Upper lobe of left lung (tissue), 6 donors: ENCODE results near the gene TECPR1. TPM values are rescaled to one million over a fixed set of nuclear protein-coding genes. Genes with fewer than 3 reads are reported as not detected.
A peak's percentile ranks its signal among the peaks of the same experiment; 100 is the strongest.

Source experiments
- ATAC-seq, 2 donors: fragments of 200-7000 bp; cut with Tn5 transposase; one replicate each; pipeline ENCODE4 v1.9.1; 2022; ENCODE audit warnings: mild to moderate bottlenecking in 2 of 2, moderate library complexity in 2 of 2; ENCODE audit not compliant: low FRiP score in 2 of 2
- DNase-seq, 2 donors: peaks; one replicate each; pipeline ENCODE4 v3.0.0-alpha.2; 2019 to 2020
- H3K27ac ChIP-seq, 4 donors: fragments of 200-600 bp; sonication (generic); one replicate each; pipeline ENCODE4 v1.5.1; 2016 to 2019
- H3K27me3 ChIP-seq, 4 donors: fragments of 200-600 bp; sonication (generic); one replicate each; pipeline ENCODE4 v1.5.1; 2017 to 2019
- H3K36me3 ChIP-seq, 4 donors: fragments of 200-600 bp; sonication (generic); one replicate each; pipeline ENCODE4 v1.5.1; 2016 to 2019
- H3K4me1 ChIP-seq, 4 donors: fragments of 200-600 bp; sonication (generic); one replicate each; pipeline ENCODE4 v1.5.1; 2018 to 2019
- H3K4me3 ChIP-seq, 4 donors: fragments of 200-600 bp; sonication (generic); one replicate each; pipeline ENCODE4 v1.5.1; 2017 to 2019; ENCODE audit warnings: mild to moderate bottlenecking in 2 of 4, moderate library complexity in 1 of 4
- H3K9me3 ChIP-seq, 4 donors: fragments of 200-600 bp; sonication (generic); one replicate each; pipeline ENCODE4 v1.5.1; 2018 to 2019
- CTCF ChIP-seq, 6 experiments: fragments of 450-650 bp in 4 of 6; fragments of 200-600 bp in 2 of 6; sonication (generic) in 2 of 6; IDR thresholded peaks; one replicate each; pipeline ENCODE4 v1.5.1; 2016 to 2019; ENCODE audit warnings: antibody characterized with exemption in 6 of 6
- EP300 ChIP-seq, 4 donors: sonication (generic); formaldehyde crosslinking; IDR thresholded peaks; one replicate each; pipeline ENCODE4 v1.5.1; 2017; ENCODE audit warnings: antibody characterized with exemption in 4 of 4, control low read depth in 2 of 4
- POLR2A ChIP-seq, 4 donors: fragments of 450-650 bp; IDR thresholded peaks; one replicate each; pipeline ENCODE4 v1.5.1; 2016 to 2017; ENCODE audit warnings: antibody characterized with exemption in 4 of 4, mild to moderate bottlenecking in 2 of 4
- POLR2AphosphoS5 ChIP-seq, 2 donors: sonication (generic); formaldehyde crosslinking; IDR thresholded peaks; one replicate each; pipeline ENCODE4 v1.5.1; 2017; ENCODE audit warnings: antibody characterized with exemption in 2 of 2
- WGBS, 2 donors: methylation state at CpG; one replicate each; pipeline ENCODE4 v1.1.5; 2017 to 2018; 5-methylcytosine and 5-hydroxymethylcytosine counted together
- total RNA-seq, 6 donors: library from RNA; depleted of rRNA in 4 of 6; stranded (reverse); fragments of >200 nt in 4 of 6; gene quantifications; one replicate each; pipeline versions ENCODE4 v1.1.0 to v1.2.1, GENCODE V29; 2016 to 2021
- donor health status: DM: no; HTN: no; CAD: no; lungs with moderate emphysema.
- donor health status: DM: no; HTN: yes; CAD: no; lungs with severe emphysema.

TECPR1 gene
- total RNA-seq, 6 donors from 2014 or later = 16.6 to 101 (median 55.0) TPM

- no peak for ATAC-seq
- no peak overlapping the region for H3K27ac ChIP-seq
- H3K4me3 ChIP-seq = no peak overlapping the region
- H3K36me3 ChIP-seq = peaks cover 0 to 15% (median 4%) of the 10 kb centered on the region in 4 donors
- no peaks in the 10 kb centered on the region for H3K9me3 ChIP-seq
- no peak for DNase-seq
- WGBS, 2 donors = 81 to 87% methylated on average over 7 of the region's 7 CpGs
- no peak for TF ChIP-seq EP300 (IDR thresholded peaks at IDR 0.05)
- TF ChIP-seq POLR2A (IDR thresholded peaks at IDR 0.05) = no peak
- no peak for TF ChIP-seq CTCF (IDR thresholded peaks at IDR 0.05)
- TF ChIP-seq POLR2AphosphoS5 (IDR thresholded peaks at IDR 0.05) = no peak
- H3K4me1 ChIP-seq = no peaks in the 10 kb centered on the region
- H3K27me3 ChIP-seq = no peaks in the 10 kb centered on the region
Measured at GRCh38 chr7:98185101-98185500, 66.9 kb downstream of the TECPR1 start.

GRCh38 chr7:98180751-98181150 lies 71.3 kb downstream of the TECPR1 start:
- Histone ChIP-seq H3K4me3 (no peak overlapping the region), H3K36me3 (peaks cover 0 to 10% (median 0%) of the 10 kb centered on the region in 4 donors), H3K9me3 (no peaks in the 10 kb centered on the region), H3K27me3 (no peaks in the 10 kb centered on the region), H3K4me1 (peaks cover 0 to 14% (median 8%) of the 10 kb centered on the region in 4 donors), H3K27ac (no peak overlapping the region)
- DNase-seq = no peak
- ATAC-seq = no peak
- TF ChIP-seq POLR2A (IDR thresholded peaks at IDR 0.05) (no peak), CTCF (IDR thresholded peaks at IDR 0.05) (no peak), EP300 (IDR thresholded peaks at IDR 0.05) (no peak), POLR2AphosphoS5 (IDR thresholded peaks at IDR 0.05) (no peak)
- WGBS, 2 donors = 77 to 87% methylated on average over 8 of the region's 8 CpGs

- Histone ChIP-seq H3K4me3 (no peak overlapping the region), H3K27ac (peak overlapping the region; percentile 41 to 68 (median 61)), H3K36me3 (peaks cover 0 to 22% (median 0%) of the 10 kb centered on the region in 4 donors), H3K4me1 (peaks cover 0 to 19% (median 8%) of the 10 kb centered on the region in 4 donors), H3K9me3 (no peaks in the 10 kb centered on the region), H3K27me3 (no peaks in the 10 kb centered on the region)
- DNase-seq (no peak), ATAC-seq (peak in 1 of 2 donors; percentile 66)
- TF ChIP-seq POLR2AphosphoS5 (IDR thresholded peaks at IDR 0.05) (no peak), CTCF (IDR thresholded peaks at IDR 0.05) (no peak), POLR2A (IDR thresholded peaks at IDR 0.05) (no peak), EP300 (IDR thresholded peaks at IDR 0.05) (no peak)
- 76 to 77% methylated on average over 10 of the region's 10 CpGs for WGBS, 2 donors
Measured at GRCh38 chr7:98178762-98179490, 73.1 kb downstream of the TECPR1 start.

- H3K4me3 ChIP-seq = no peak overlapping the region
- peak overlapping the region; percentile 41 to 68 (median 63) for H3K27ac ChIP-seq
- no peak for TF ChIP-seq CTCF (IDR thresholded peaks at IDR 0.05)
- TF ChIP-seq EP300 (IDR thresholded peaks at IDR 0.05) = peak in 1 of 4 donors; percentile 57
- peak in 1 of 2 donors; percentile 53 for TF ChIP-seq POLR2AphosphoS5 (IDR thresholded peaks at IDR 0.05)
- TF ChIP-seq POLR2A (IDR thresholded peaks at IDR 0.05) = no peak
- H3K9me3 ChIP-seq = no peaks in the 10 kb centered on the region
- H3K4me1 ChIP-seq = peaks cover 0 to 24% (median 8%) of the 10 kb centered on the region in 4 donors
- H3K27me3 ChIP-seq = no peaks in the 10 kb centered on the region
- peaks cover 0 to 22% (median 0%) of the 10 kb centered on the region in 4 donors for H3K36me3 ChIP-seq
- 63 to 65% methylated on average over 8 to 16 of the region's 16 CpGs for WGBS, 2 donors
- ATAC-seq = peak; percentile 73 to 94
- DNase-seq = peak; percentile 90 to 93
Measured at GRCh38 chr7:98178321-98178720, 73.7 kb downstream of the TECPR1 start.
